Stimulated activated CD4-positive, alpha-beta T cell treated with anti-CD3 and anti-CD28 coated beads, TNF-alpha, amount 100 ng/mL, for 24 hours (primary cell): ENCODE measurements around the gene POU6F2.
A peak's percentile ranks its signal among the peaks of the same experiment; 100 is the strongest.

ENCODE experiments used
- DNase-seq, 3 experiments: peaks; one replicate each; pipeline ENCODE4 v3.0.0-alpha.2; 2020; ENCODE audit warnings: low read depth in 3 of 3

Gene POU6F2

DNA sequence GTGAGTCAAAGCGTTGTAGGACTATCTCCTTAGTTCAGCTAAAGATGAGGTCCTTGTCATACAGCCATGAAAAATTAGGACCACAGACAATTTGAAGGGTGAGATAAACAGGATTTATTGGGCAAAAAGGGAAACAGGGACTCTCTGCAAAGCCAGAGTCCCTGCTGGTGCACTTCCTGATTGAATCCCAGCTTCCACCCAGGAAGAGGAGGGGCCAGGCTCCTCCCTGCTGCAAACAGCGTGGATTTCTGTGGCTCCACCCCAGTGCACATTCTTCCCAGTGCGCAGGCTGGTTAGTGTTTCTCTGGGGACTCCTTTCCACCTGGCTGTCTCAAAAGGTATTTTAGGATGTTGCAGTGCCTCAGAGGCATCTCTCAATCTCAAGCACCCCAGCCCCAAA is 423.1 kb downstream of the POU6F2 start:
- DNase-seq: no peak

- DNase-seq: no peak
These were observed 424.3 kb downstream of the POU6F2 start for GRCh38 chr7:39402034-39402433.

GRCh38 chr7:39404907-39405306 is 427.2 kb downstream of the POU6F2 start:
- no peak for DNase-seq

GRCh38 chr7:39405581-39405980 is 427.9 kb downstream of the POU6F2 start:
- no peak for DNase-seq

DNA sequence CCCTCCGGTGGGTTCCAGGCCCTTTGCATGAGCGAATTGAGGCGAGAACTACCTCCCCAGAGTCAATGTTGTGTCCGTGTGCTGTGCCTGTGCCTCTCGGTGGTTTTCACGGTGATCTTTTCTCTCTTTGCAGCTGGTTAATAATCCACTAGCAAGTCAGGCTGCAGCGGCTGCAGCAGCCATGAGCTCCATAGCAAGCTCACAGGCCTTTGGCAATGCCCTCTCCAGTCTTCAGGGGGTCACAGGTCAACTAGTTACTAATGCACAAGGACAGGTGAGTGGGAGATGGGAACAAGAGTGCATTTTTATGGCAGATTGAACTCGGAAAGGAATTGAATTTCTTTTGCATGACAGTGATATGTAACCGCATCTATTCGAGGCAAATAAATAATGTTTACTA is 428.8 kb downstream of the POU6F2 start:
- DNase-seq: no peak

DNA sequence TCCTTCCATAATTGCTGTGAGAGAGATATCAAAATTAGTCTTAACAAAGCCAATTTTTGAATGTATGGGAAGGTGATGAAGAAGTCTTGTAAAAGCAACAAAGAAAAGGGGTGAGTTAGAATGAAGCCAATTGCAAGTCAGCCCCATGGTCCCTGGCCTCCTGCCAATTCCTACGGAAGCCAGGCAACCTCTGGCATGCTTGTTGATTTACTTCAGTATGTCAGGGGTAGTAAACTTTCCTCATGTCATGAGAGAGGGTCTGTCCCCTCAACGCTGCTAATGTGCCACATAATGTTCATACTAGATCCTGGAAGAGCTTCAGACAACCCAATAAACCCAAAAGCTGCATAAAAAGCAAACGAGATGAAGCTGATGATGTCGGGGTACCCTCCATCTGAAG is 429.4 kb downstream of the POU6F2 start:
- no peak for DNase-seq

DNA sequence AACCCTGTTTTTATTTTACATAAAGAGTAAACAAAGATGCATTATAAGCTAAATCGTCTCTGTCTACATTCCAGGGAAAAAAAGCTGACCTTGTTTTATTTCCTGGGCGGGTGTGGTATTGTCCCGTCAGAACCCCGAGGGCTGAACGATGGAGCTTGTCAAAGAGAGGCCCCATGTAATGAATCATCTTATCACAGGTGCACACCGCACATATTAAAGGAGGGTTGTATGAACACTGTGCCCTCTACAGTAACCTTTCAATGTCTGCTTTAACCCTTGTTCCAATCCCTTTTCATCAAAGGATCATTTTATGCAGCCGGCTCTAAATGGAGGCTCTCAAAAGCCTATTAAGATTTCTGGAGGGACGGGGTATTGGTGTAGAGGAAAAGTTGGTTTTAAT is 430.0 kb downstream of the POU6F2 start:
- no peak for DNase-seq

GRCh38 chr7:39408906-39409305 is 431.2 kb downstream of the POU6F2 start:
- DNase-seq: no peak

- no peak for DNase-seq
These were observed 432.9 kb downstream of the POU6F2 start for GRCh38 chr7:39410582-39410981.

DNA sequence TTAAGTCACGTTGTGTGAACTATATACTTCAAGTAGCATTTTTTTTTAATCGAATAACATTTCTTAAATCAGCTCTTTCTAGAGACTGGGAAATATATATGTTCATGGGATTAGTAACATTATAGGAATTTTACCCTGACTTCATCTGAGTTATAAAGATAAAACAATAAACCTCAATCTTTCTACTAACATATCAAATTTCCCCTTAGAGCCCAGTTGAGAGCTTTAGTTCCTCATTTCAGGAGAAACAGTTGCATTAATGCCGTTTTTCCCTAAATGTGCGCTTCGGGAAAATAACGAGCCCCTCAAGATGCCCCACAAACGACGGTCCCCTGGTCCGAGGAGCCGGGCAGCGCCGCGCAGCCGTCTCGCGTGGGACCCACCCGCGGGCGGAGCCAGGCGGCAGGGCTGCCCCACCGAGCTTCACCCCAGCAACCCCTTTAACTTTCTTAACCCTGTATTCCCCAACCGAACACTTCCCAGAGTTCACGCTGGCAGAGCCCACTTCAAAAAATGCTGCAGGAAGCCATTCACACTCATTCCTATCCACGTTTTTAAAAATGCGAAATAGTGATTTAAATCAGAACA is 436.0 kb downstream of the POU6F2 start:
- no peak for DNase-seq

DNA sequence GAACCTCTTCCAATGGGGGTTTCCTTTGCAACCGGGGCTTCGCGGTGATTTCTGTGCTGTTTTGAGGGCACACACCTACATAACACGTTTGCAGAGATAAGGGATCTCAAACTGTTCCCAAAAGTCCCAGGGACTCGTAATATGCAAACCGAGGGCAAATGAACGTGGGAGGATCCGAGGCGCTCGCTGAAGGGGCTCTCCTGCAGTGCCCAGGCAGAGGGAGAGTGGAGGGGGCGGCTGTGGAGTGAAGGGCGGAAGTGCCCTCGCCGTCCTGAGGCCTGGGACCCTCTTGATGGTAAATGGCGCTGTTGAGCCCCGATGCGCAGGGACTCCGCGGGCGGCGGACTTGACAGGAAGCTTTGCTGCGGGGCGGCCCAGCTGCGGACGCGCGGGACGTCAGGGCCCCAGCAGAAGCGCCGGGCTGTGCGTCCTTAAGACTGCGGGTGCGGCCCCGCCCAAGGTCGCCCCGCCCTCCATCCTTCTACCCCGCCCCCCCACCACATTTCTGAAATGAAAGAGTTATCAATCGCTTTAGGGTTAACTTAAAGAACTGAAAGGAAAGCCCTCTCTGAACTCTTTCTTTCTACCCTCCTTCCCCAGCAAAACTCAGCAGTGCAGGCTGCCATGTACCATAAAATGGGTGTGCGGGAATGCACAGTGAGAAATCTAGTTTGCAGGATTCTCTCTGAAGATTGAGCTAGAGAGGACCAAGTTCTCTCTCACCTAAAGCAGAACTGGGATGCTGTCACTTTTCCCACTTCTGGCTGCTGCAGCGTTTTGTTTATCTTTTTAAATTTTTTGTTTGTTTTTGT is 436.7 kb downstream of the POU6F2 start:
- DNase-seq: peak in 2 of 3 experiments; percentile 7 to 46

DNA sequence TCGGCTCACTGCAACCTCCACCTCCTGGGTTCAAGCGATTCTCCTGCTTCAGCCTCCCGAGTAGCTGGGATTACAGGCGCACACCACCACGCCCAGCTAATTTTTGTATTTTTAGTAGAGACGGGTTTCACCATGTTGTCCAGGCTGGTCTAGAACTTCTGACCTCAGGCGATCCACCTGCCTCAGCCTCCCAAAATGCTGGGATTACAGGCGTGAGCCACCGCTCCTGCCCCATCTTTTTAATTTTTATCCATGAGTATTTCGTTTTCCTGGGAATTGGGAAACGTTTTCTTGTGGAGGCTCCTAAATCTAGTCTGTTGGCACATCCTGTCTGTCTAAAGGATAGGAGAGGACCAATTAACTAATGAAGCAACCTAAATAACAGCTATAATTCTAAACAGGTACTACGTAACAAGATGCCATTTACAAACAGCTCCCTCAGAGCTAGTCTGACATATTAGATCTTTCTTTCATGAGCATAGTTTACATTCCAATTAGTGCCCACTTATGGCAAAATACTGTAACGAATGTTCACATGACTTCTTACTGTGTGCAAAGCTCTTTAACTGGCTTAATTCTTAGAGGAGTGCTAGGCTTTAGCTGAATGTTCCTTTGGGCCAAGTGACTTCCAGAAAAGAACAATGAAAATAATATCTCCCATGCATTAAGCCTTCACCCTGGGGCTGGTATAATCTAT is 437.5 kb downstream of the POU6F2 start:
- no peak for DNase-seq

DNA sequence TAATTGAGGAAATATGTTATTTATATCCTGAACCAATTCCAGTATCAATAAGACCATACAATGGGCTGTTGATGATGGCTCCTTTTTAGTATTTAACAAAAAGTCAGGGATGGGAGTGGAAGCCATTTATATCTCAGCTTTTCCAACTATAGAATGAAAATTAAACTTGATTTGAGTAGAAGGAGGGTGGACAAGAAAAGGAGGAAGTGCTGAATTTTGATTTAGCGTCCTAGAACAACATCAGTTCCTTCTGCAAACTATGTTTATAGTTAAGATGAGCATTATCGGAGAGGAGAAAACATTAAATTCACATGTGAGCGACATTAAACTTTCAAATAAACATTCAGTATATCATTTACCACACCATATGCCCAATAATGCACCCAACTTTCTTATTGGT is 439.2 kb downstream of the POU6F2 start:
- DNase-seq: no peak

DNA sequence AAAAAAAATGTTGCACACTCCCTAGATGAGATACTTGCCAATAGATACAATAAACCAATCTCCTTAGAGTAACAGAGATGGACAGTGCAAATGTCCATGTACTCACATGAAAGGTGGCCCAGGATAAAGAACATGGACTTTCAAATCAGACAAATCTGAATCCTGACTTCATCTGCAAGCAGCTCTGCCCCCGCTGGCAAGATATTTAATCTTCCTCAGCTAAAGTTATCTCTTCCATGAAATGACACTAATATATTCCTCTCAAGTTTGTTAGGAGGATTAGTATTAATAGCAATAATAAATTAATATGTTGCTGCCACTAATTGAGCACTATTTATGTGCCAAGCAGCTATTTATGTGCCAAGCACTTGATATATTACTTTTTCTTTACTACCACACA is 439.9 kb downstream of the POU6F2 start:
- no peak for DNase-seq

GRCh38 chr7:39421251-39421650 is 443.5 kb downstream of the POU6F2 start:
- DNase-seq: no peak

GRCh38 chr7:39421661-39422060 is 444.0 kb downstream of the POU6F2 start:
- no peak for DNase-seq

DNA sequence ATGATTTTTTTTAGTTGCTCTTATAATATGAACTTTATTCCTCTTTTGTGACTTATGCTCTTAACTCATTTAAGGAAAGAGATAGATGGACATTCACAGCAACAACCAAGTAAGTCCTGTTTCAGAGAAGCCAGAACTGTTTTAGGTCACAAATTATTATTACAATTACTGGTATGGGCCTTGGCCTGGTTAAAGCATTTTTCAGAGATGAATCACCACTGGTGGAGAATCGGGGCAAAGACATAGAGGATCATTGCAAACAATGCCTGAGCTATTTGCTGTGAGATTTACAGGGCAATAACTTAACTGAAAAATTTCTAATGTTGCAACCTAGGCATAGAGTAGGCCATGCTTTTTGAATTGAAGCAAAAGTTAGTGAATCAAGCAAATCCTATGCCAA is 450.5 kb downstream of the POU6F2 start:
- no peak for DNase-seq

DNA sequence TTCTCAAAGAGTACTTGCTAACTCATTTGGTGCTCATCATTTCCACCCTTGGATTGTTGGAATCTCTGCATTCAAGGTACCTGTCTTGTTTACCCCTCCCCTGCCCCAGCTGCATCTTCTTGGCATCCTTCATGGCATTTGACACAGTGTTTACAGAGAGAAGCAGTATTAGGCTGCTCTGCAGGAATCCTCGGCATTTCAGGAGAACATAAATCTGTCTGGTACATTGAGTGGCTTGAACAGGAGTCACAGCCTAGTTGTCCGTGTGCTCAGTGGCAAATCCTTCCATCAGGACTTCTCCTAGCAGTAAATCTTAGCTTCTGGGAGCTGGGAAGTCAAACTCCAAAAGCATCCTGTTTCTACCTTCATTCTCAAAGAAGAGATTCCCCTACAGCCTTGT is 451.7 kb downstream of the POU6F2 start:
- DNase-seq: no peak

- no peak for DNase-seq
These were observed 452.7 kb downstream of the POU6F2 start for GRCh38 chr7:39430441-39430840.

DNA sequence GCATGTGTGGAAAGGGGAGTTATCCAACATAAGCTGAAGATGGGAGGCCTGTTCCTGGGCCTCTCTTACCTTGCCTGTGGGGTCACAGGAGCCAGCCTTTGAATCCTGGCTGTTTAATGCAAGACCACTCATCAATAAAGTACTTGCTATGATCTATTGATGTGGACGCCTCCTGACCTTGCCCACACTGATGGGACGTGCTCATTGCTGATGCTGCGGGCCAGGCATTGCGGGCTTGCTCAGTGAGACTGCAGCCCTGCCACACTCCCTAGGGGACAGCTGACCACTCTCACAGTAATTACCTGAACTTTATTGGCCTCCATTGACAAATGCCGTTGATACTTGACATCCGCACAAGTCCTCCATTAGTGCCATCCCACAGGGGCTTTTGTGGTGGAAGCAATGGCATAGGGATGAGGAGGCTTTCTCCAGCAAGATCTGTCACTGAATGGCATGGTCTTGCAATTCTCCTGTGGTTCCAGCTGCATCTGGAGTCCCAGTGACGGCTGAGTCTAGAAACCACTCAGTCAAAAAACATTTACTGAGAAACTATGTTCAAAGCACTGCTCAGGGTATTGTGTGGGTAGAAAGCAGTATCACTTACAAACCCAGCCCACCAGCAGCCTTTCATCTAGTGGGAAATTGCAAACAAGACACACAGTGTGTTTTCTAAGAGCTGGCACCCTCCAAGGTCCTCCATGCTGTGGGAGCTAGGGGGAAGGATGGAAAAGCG is 453.4 kb downstream of the POU6F2 start:
- no peak for DNase-seq

GRCh38 chr7:39432368-39432767 is 454.7 kb downstream of the POU6F2 start:
- DNase-seq: no peak

DNA sequence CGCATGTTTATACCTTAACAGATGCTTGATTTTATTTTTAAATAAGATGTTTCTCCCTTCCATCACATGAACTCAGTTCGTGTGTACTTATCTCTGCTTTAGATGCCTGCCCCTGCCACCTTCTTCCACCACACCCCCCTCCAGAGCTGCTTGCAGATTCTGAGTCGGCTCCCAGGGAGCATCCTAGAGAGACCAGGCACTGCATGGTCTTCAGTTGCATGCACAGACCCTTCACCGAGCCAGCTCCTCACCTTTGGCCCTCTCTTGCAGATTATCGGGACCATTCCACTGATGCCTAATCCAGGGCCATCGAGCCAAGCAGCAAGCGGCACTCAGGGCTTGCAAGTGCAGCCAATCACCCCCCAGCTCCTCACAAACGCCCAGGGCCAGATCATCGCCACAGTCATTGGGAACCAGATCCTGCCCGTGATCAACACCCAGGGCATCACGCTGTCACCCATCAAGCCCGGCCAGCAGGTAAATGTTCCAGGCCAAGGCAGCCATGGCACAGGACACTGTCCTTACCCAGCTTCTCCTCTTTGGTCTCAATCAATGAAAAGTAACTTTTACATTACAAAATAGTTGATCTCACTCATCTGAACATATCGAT is 455.2 kb downstream of the POU6F2 start:
- DNase-seq: no peak
